Loucy (cell line): ENCODE results near the gene MRPL28.

Experiments used
- CTCF ChIP-seq: fragments of 200-600 bp; sonication (generic); conservative IDR thresholded peaks from 2 replicates; pipeline ENCODE4 v1.5.1; 2014; ENCODE audit warnings: mild to moderate bottlenecking, antibody characterized with exemption, low read length
- EZH2phosphoT487 ChIP-seq: fragments of 200-600 bp; IDR thresholded peaks from 2 replicates; pipeline ENCODE4 v1.6.1; 2018; ENCODE audit warnings: antibody characterized with exemption, mild to moderate bottlenecking, moderate library complexity, borderline replicate concordance

DNA sequence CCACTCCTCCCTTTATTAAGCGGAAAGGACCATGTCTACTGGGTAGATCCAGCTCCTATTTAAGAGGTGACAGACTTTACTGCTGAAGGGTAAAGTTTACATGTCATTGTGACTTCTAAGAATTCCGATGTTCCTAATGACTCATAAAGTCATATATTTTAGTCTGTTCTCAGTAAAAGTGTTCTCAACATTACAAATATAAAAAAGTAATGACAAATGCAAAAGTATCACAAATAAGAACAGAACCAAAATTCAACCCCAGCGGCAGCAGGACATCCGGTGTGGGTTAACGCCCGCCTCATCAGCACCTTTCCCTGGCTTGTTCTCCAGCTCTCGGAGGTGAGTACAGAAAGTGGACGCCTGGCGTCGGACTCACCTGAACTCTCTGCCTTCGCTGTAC lies 24.6 kb downstream of the MRPL28 start:
- TF ChIP-seq CTCF (no peak), EZH2phosphoT487 (no peak)
